COLO829 (cell line): Measurements from ENCODE around the gene PIK3CA.
A peak's percentile ranks its signal among the peaks of the same experiment; 100 is the strongest.
"Not testable (repeated sequence)": the region's sequence is repeated elsewhere in the genome, so short reads cannot be mapped to it uniquely, and the experiment has no call there.

Experiments used
- DNase-seq: peaks from one replicate; pipeline ENCODE4 v3.0.0; 2012; ENCODE audit warnings: low spot score

PIK3CA gene

DNA sequence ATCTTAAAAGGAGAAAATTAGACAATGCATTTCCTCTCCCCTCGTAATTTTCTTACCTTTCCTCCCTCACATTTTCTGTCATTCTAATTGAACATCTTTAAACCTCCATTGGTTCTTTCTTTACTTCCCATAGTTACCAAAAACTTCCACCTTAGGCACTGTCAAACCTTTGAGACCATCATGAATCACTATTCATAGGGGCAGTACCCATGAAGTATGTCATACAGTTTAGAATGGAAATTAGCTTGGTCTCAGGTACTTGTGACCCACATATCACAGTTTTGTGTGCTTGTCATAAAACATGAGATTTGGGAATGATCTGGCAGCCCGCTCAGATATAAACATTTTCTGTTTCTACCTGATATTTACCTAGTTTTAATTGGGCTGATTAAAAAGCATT is 52.6 kb downstream of the PIK3CA start:
- no peak for DNase-seq

DNA sequence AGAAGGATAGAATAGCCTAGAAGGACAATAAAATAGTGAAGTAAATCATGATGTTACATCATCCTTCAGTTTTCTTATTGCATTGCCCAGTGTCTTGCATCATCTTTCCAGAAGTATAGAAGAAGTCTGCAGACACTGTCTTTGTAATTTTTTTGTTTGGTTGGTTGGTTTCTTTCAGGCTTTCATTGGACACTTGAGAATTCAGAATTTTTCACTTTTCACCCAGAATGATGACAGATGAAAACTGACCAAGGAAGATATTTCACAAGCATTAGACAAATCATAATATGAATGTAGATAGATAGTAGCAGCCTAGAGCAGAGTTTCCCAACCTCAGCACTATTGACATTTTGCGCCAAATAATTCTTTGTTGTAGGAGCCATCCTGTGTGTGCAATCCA is 67.4 kb downstream of the PIK3CA start:
- not testable (repeated sequence) for DNase-seq

DNA sequence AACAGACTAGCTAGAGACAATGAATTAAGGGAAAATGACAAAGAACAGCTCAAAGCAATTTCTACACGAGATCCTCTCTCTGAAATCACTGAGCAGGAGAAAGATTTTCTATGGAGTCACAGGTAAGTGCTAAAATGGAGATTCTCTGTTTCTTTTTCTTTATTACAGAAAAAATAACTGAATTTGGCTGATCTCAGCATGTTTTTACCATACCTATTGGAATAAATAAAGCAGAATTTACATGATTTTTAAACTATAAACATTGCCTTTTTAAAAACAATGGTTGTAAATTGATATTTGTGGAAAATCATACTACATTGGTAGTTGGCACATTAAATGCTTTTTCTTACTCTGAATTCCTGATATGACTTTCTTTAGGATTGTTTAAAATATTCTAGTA is 70.1 kb downstream of the PIK3CA start:
- DNase-seq = not testable (repeated sequence)

DNA sequence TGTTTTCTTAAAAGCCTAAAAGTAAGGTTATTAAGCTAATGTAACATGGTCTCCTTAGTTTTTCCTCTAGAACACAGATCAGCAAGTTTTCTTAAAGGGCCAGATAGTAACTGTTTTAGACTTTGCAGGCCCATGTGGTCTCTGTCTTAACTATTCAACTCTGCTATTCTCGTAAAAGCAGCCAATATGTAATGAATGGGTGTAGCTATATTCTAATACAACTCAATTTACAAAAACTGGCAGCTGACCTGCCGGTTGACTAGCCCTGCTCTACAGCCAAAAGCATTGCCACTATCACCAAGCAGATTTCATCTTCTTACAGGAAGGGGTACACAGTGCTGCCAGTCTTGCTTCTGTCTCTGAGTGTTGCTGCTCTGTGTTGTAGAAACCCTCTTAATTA is 75.4 kb downstream of the PIK3CA start:
- no peak for DNase-seq

- no peak for DNase-seq
These were observed 76.4 kb downstream of the PIK3CA start for GRCh38 chr3:179224584-179224983.

GRCh38 chr3:179227349-179227748 is 79.2 kb downstream of the PIK3CA start:
- no peak for DNase-seq

GRCh38 chr3:179229177-179229576 is 81.0 kb downstream of the PIK3CA start:
- no peak for DNase-seq

- DNase-seq = no peak
These were observed 84.9 kb downstream of the PIK3CA start for GRCh38 chr3:179233043-179233442.

DNA sequence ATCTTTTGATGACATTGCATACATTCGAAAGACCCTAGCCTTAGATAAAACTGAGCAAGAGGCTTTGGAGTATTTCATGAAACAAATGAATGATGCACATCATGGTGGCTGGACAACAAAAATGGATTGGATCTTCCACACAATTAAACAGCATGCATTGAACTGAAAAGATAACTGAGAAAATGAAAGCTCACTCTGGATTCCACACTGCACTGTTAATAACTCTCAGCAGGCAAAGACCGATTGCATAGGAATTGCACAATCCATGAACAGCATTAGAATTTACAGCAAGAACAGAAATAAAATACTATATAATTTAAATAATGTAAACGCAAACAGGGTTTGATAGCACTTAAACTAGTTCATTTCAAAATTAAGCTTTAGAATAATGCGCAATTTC is 86.0 kb downstream of the PIK3CA start:
- DNase-seq = no peak

DNA sequence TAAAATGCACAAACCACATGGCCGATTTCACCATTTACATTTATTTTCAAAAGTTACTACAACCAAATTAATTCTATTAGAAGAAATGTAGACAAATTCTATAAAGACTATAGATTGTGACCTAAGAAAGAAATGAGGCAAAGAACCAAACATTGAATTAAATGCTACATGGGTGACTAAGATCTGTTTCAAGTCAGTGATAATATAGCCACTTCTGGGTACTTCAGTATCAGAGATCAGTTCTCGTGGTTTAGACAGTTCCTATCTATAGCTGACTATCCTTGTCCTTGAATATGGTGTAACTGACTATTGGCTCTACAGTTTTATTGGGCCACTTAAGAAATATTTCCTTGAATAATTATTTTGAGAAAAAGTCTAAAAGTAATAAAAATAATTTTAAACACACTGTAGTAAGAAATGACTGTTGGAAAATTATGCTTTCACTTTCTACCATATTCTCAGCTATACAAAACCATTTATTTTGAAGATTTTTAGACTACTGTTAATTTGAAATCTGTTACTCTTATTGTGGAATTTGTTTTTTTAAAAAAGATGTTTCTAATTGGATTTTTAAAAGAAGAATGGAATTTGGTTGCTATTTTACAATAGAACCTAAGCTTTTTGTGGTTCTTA is 88.6 kb downstream of the PIK3CA start:
- DNase-seq = no peak

DNA sequence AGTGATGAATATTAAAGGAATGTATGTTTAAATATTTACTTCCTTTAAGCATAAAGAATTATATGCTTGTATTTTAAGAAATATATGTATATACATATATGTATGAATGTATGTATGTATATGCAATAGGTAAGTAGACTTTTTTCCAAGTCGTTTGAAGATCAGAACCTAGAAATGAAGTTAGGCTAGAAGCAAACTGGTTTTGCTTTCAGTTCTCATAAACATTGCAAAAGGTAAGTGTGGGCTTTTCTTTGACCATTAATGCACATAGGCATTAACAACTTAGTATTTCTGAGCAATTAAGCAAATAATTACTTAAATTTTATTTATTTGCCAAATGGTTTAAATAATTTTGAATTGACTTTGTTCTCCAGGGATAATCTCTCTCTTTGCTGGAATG is 92.1 kb downstream of the PIK3CA start:
- DNase-seq = not testable (repeated sequence)

GRCh38 chr3:179242859-179243258 is 94.7 kb downstream of the PIK3CA start:
- DNase-seq = not testable (repeated sequence)

DNA sequence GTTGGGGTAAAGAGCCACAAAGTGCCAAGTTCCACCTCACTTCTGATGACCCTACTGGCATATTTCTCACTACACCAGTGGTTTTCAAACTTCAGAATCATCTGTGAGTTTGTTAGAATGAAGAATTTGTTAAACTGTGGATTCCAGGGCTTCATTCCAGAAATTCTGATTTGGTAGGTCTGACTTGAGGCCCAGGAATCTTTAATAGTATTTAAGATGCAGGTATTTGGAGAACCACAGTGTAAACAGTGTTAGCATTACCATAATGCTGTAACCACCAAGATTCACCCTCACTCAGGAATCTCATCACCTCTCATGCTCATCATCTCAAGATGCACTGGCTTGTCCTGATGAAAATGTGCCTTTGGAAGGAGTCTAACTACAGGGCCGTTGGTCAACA is 96.7 kb downstream of the PIK3CA start:
- DNase-seq = no peak

DNA sequence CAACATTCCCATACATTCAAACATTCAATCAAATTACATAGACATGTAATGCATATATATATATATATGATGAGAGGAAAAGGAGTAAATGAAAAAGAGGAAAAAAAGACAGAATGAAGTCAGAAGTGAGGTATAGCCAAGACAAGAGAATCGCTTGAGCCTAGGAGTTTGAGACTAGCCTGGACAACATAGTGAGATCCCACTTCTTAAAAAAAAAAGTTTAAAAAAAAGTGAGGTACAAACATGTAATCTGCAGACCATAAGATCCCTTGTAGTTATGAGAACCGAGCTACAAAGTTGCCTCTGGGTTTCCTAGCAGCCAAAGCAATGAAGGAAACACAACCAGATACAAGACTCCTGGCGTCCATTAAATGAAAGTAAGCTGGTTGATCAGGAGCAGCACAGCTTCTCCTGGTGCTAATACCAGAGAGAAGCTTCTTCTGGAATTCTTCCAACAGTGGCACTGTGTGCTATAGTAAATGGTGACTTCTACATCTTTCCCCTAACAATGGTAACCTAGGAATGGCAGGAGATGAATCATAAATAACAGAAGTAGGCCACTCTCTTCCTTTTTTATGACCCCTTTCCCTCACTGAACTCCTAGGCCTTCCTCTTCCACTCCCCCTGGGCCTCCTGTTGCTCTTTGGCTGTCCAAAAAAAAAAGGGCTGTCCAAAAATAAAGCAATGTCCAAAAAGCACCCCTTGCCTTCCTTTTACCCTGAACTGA is 99.3 kb downstream of the PIK3CA start:
- DNase-seq = no peak

- DNase-seq = no peak
These were observed 102.8 kb downstream of the PIK3CA start, which contains the start of gene KCNMB3 for GRCh38 chr3:179250803-179251476. TSS of gene KCNMB3 (minus strand) at chr3:179251114. CDS start at chr3:179250990, 124 bp downstream.

DNA sequence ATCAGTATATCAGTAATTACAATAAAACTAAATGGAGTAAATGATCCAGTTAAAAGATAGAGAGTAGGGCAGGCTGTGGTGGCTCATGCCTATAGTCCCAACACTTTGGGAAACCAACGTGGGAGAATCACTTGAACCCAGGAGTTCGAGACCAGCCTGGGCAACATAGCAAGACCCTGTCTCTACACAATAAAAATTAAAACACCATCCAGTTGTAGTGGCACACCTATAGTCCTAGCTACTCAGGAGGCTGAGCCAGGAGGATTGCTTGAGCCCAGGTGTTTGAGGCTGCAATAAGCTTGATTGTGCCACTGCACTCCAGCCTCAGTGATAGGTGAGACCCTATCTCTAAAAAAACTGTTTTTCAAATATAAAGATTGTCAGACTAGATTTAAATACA is 108.7 kb downstream of the PIK3CA start:
- DNase-seq = no peak

DNA sequence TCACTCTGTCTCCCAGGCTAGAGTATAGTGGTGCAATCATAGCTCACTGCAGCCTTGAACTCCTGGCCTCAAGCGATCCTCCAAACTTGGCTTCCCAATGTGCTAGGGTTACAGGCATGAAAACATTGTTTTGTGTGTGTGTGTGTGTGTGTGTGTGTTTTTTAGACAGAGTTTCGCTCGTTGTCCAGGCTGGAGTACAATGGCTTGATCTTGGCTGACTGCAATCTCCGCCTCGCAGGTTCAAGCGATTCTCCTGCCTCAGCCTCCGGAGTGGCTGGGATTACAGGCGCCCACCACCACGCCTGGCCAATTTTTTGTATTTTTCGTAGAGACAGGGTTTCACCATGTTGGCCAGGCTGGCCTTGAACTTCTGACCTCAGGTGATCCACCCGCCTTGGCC is 109.6 kb downstream of the PIK3CA start:
- not testable (repeated sequence) for DNase-seq

GRCh38 chr3:179258820-179259219 is 110.7 kb downstream of the PIK3CA start:
- no peak for DNase-seq

- not testable (repeated sequence) for DNase-seq
These were observed 112.0 kb downstream of the PIK3CA start for GRCh38 chr3:179259959-179260756.

- DNase-seq = peak; percentile 34
These were observed 113.0 kb downstream of the PIK3CA start for GRCh38 chr3:179260949-179261765.

- DNase-seq = no peak
These were observed 115.0 kb downstream of the PIK3CA start for GRCh38 chr3:179263134-179263533.
